Hematopoietic multipotent progenitor cell (in vitro differentiated cells): Measurements from ENCODE around the gene NUP210L. TPM values are rescaled to one million over a fixed set of nuclear protein-coding genes. Genes with fewer than 3 reads are reported as not detected.
"Not testable (repeated sequence)": the region's sequence is repeated elsewhere in the genome, so short reads cannot be mapped to it uniquely, and the experiment has no call there.

ENCODE experiments used
- DNase-seq, 3 donors: peaks; one replicate each; pipeline ENCODE4 v3.0.0-alpha.2; 2011 to 2015; ENCODE audit warnings: low read depth in 2 of 3, low spot score in 2 of 3
- total RNA-seq: library from RNA; depleted of rRNA; stranded (reverse); fragments of >200 nt; gene quantifications from one replicate; pipeline ENCODE4 v1.2.3, GENCODE V29; 2012

NUP210L gene
- total RNA-seq, 1 donor: under 0.01 TPM

DNA sequence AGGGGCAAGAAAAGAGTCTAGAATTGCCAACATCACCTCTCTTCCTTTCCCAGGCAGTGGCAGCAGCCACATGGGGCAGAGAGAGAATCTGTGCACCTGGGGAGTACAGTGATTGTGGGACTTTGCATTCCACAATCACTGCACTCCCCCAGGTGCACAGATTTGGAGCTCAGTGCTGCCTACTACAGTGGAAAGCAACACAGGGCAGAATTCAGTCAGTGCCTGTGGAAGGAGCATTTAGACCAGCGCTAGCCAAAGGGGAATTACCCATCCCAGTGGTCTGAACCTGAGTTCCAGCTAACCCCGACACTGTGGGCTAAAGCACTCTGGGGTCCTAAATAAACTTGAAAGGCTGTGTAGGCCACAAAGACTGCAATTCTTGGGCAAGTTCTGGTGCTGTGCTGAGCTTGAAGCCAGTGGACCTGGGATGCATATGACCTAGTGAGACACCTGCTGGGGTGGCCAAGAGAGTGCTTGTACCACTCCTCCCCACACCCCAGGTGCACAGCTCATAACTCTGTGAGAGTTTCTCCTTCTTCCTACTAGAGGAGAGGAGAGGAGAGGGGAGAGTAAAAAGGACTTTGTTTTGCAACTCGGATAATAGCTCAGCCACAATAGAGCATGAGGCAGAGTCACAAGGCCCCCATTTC, 50.3 kb downstream of the NUP210L start:
- DNase-seq: no peak

DNA sequence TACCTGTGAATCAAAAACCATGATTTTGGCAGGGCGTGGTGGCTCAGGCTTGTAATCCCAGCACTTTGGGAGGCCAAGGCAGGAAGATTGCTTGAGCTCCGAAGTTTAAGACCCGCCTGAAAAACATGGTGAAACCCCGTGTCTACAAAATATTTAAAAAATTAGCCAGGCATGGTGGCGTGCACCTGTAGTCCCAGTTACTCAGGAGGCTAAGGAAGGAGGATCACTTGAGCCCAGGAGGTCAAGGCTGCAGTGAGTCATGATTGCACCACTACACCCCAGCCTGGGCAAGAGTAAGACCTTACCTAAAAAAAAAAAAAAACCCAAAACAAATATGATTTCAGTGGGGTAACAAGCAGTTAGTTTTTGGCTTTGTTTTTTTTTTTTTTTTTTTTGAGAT, 54.7 kb downstream of the NUP210L start:
- not testable (repeated sequence) for DNase-seq

- no peak for DNase-seq
Observed at GRCh38 chr1:154097873-154098272, 57.0 kb downstream of the NUP210L start.

DNA sequence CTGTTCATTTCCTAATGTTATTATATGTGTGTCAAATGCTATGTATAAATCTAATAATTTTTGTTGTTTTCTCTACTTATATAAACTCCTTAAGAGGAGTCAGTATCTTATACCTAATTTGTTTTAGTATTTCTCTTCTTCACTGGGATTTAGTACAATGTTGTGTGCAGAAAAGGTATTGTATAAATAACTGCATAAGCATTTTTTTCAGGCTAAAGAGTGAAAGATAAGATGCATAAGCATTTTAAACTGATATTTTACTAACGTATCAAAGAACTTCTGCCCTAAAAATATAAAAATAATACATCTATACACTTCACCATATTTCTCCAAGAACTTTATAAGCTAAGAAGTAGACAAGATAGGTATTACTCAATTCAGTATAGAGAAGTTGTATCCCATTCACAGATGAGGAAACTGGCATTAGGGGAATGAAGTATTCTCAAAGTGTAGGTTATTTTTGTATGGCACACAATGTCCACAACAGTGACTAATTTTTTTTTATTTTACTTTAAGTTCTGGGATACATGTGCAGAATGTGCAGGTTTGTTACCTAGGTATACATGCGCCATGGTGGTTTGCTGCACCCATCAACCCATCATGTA, 59.3 kb downstream of the NUP210L start:
- DNase-seq: no peak

DNA sequence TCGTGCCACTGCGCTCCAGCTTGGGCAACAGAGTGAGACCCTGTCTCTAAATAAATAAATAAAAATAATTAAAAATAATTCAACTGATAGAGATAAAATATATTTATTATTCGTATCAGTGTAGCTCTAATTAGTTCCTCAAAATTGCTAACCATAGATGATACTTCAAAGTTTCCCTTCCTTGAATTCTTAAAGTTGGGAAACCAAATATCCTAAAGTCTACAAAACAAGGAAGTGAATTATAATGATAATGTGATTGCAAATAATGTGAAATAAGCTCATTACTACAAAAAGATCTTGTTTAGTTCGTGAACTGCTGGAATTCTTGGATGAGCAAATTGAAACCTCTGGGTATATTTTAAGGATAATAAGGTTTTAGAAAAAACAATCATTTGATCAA, 60.5 kb downstream of the NUP210L start:
- no peak for DNase-seq

DNA sequence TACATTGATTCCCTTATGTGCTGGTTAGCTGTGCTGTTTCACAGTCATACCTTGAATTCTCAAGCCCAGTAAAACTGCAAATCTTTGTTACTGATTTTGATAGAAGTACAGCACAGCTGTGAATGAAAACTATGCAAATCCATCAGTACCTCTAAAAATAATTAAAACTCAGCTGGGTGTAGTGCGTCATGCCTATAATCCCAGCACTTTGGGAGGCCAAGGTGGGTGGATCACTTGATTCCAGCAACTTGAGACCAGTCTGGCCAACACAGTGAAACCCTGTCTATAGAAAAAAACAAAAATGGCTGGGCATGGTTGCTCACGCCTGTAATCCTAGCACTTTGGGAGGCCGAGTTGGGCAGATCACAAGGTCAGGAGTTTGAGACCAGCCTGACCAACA, 61.2 kb downstream of the NUP210L start:
- no peak for DNase-seq

GRCh38 chr1:154091706-154092105, 63.2 kb downstream of the NUP210L start:
- no peak for DNase-seq

DNA sequence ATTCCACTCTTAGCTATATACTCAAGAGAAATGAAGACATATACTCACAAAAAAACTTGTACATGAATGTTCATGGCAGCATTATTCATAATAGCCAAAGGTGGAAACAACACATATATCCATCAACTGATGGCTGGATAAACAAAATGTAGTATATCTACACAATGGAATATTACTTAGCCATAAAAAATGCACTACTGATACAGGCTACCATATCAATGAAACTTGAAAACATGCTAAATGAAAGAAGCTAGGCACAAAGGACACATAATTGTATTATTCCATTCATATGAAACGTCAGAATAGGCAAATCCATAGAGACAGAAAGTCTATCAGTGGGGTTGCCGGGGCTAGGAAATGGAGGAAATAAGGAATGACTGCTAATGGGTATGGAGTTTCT, 67.3 kb downstream of the NUP210L start:
- no peak for DNase-seq

DNA sequence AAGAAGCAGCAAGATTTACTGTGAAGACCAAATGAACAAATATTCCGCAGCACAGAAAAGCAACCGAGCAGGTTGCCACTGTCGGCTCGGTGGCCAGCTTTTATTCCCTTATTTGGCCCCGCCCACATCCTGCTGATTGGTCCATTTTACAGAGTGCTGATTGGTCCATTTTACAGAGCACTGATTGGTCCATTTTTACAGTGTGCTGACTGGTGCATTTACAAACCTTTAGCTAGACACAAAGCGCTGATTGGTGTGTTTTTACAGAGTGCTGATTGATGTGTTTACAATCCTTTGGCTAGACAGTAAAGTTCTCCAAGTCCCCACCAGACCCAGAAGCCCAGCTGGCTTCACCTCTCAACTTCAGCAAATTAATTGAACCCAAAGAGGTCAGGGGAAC, 71.8 kb downstream of the NUP210L start:
- DNase-seq: not testable (repeated sequence)

GRCh38 chr1:154081386-154082126, 73.3 kb downstream of the NUP210L start:
- no peak for DNase-seq

GRCh38 chr1:154076413-154076812, 78.5 kb downstream of the NUP210L start:
- DNase-seq: no peak

GRCh38 chr1:154075746-154076145, 79.1 kb downstream of the NUP210L start:
- no peak for DNase-seq

DNA sequence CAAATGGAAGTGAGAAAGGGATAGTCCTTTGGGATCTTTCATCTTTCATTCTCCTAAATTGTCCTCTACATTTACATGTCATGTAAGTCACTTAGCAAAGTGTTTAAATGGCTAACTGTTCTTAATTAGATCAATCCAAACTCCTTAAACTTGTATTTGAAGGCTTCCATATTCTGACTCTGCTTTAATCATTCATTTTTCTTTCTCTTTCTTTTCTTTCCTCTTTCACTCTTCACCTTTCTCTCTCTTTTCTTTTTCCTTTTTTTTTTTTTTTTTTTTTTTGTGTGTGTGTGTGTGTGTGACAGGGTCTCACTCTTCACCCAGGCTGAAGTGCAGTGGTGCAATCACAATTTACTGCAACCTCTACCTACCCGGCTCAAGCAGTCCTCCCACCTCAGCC, 92.6 kb downstream of the NUP210L start:
- DNase-seq: no peak

DNA sequence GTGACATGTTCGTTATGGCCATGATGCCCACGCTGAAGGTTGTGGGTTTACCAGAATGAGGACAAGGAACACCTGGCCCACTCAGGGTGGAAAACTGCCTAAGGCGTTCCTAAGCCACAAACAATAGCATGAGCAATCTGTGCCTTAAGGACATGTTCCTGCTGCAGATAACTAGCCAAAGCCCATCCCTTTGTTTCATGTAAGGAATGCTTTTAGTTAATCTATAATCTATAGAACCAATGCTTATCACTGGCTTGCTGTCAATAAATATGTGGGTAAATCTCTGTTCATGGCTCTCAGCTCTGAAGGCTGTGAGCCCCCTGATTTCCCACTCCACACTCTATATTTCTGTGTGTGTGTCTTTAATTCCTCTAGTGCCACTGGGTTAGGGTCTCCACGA, 107.4 kb downstream of the NUP210L start:
- DNase-seq: not testable (repeated sequence)

DNA sequence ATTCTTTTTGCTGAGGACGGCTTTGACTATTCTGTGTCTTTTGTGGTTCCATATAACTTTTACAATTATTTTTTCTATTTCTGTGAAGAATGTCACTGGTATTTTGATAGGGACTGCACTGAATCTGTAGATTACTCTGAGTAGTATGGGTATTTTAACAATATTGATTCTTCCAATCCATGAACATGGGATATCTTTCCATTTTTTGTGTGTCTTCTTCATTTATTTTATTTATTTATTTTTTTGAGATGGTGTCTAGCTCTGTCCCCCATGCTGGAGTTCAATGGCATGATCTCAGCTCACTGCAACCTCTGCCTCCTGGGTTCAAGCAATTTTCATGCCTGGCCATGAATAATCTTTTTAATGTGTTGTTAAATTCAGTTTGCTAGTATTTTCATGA, 121.2 kb downstream of the NUP210L start:
- DNase-seq: not testable (repeated sequence)

DNA sequence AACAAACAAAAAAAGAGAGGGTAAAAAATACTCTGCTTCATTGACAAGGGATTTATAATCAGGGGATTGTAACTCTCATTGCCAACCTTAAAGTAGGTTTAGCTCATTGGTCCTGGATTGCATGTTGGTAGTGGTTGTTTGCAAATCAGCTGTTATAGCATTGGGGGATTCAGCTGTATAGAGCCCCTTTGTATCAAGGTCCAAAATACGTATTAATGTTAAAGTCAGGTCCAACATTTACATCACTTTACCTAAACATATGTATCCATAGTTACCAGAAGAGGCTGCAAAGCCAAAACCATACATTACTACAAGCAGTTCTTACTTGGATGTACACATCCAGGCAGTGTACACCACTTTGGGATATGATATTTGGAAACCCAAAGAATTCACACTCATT, 134.9 kb downstream of the NUP210L start:
- DNase-seq: no peak

DNA sequence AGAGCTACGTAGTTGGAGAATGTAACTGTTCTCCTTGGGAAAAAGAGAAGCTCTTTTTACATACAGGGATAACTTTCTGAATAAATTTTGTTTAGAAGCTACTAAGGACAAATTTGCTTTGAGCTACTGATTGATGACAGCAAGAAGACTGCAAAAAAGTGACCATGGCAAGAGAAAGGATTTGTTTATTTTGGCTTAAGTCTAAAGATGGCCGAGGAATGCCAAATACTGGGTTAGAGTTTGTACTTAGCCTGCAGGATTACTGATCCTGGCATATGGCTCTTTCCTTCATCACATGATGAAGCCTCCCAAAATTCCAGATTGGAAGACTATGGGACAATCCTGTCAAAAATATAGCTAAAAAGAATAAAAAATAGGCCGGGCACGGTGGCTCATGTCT, 135.6 kb downstream of the NUP210L start:
- DNase-seq: no peak

DNA sequence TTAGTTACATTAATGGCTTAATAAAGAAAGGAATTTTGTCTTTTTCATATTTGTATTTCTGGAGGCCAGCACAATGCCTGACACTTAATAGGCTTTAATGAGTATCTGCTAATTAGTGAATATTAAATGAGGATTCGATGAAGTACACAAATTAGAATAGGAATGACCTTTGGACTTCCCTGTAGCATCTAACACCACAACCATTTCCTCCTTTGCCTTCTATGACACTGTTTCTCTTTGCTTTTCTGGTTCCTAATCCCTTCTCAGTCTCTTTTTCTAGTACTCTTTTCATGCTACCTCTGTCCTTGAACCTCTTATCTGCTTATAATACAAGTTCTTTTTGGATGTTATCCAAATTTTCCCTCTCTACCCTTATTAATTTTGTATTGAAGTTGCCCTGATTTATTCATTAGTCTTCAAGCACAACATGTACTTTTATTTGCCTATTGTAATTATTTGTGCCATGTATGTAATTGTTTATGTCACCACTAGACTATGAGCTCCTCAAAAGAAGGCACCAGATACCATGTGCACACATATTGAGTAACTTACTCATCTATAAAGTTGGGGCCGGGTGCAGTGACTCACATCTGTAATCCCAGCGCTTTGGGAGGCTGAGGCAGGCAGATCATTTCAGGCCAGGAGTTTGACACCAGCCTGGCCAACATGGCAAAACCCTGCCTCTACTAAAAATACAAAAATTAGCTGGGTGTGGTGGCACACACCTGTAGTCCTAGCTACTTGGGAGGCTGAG, 140.5 kb downstream of the NUP210L start:
- DNase-seq: no peak

DNA sequence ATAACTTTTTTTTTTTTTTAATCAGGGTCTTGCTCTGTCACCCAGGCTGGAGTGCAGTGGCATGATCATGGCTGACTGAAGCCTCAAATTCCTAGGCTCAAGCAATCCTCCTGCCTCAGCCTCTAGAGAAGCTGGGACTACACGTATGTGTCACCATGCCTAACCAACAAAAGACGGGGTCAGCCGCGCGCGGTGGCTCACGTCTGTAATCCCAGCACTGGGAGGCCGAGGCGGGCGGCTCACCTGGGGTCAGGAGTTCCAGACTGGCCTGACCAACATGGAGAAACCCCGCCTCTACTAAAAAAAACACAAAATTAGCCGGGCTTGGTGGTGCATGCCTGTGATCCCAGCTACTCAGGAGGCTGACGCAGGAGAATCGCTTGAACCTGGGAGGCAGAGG, 142.3 kb downstream of the NUP210L start:
- not testable (repeated sequence) for DNase-seq

DNA sequence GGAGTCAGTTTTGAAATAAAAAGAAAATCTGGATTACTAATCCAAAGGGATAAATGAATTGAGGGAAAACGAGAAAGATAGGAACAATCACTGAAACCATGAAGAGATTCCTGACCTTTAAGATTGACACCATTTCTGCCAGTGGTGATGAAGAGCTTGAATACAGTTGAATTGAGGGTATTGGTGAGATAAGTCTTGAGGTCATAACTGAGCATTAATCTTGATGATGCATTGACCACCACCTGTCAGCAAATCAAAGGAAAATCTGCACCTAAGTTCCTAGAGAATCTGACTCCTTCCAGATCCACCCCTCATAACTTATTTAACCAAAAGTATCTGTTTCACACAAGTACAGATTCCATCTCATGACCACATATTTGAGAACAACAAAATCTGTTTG, 142.7 kb downstream of the NUP210L start:
- no peak for DNase-seq

- DNase-seq: no peak
Observed at GRCh38 chr1:154006136-154006535, 148.7 kb downstream of the NUP210L start.
